Right ventricle myocardium inferior (tissue), 1 donor: ENCODE results near the gene EXD2. TPM values are rescaled to one million over a fixed set of nuclear protein-coding genes. Genes with fewer than 3 reads are reported as not detected.

Experiments
- ATAC-seq: fragments of 200-7000 bp; cut with Tn5 transposase; one replicate; pipeline ENCODE4 v1.9.1; 2020; ENCODE audit warnings: mild to moderate bottlenecking, moderate library complexity
- DNase-seq: peaks from one replicate; pipeline ENCODE4 v3.0.0; 2021; ENCODE audit errors: missing footprints
- intact Hi-C: fragments of 100-400 bp; cut with DNase I; formaldehyde crosslinking; loops from one replicate; pipeline ENCODE4 v1.11.0; 2022
- total RNA-seq: library from RNA; stranded (reverse); fragmentation: NEBNext Ultra II Directional; extraction: Animal tissue kit (Norgen Biotek cat#: 25700); gene quantifications from one replicate; pipeline ENCODE4 v1.2.1, GENCODE V29; 2021
- donor health status: DM: no; HTN: yes; CAD: no; lungs with severe emphysema.

The EXD2 gene
- total RNA-seq, 1 donor from 2014 or later: 17.0 TPM

DNA sequence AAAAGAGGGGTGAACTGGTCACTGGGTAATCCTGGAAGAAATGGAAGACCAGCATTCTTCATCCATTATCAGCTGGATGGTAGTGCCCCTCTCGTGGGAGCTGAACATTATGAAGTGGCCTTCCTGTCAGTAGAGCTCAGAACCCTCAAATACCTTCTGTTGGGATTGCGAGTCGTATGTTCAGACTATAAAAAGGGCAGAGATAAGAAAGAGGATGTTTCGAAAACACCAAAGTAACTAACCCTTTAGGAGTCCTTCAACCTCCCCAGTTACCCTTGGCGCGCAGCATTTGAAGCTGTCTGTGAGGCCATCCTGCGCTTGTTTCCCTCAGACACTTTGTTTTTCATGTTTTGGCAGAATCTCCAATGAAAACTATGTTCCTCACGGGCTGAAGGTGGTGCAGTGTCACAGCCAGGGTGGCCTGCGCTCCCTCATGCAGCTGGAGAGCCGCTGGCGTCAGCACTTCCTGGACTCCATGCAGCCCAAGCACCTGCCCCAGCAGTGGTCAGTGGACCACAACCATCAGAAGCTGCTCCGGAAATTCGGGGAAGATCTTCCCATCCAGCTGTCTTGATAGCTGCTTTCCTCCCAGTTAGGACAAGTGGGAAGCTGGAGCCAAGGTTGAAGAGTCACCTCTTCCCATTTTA lies 49.4 kb downstream of the EXD2 start:
- DNase-seq (no peak), ATAC-seq (peak; percentile 58)
- intact Hi-C loops: loop anchor here (5.0 kb wide), 1 partner anchor 88 kb away; the partner anchor contains the start of gene DCAF5

DNA sequence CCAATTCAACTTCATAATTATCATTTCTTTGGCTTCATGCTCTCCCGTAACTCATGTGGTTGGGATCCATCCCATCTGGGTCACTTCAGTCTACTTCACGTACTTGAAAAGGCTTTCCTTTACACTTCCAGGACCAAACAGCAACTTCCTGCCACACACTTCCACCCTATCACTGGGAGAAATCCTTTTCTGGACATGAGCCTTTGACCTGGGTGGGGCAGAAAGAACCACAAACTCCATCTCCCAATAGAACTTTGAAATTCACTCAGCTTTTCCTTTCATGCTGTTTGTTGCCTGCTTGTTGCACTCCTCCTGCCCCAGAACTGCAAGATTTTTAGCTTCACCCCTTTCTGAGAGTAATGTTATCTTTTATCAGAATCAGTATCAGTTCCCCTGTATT lies 50.3 kb downstream of the EXD2 start:
- no peak for ATAC-seq
- intact Hi-C loops: loop anchor here (5.0 kb wide), 1 partner anchor 89 kb away; the partner anchor contains the start of gene DCAF5
- DNase-seq: no peak

DNA sequence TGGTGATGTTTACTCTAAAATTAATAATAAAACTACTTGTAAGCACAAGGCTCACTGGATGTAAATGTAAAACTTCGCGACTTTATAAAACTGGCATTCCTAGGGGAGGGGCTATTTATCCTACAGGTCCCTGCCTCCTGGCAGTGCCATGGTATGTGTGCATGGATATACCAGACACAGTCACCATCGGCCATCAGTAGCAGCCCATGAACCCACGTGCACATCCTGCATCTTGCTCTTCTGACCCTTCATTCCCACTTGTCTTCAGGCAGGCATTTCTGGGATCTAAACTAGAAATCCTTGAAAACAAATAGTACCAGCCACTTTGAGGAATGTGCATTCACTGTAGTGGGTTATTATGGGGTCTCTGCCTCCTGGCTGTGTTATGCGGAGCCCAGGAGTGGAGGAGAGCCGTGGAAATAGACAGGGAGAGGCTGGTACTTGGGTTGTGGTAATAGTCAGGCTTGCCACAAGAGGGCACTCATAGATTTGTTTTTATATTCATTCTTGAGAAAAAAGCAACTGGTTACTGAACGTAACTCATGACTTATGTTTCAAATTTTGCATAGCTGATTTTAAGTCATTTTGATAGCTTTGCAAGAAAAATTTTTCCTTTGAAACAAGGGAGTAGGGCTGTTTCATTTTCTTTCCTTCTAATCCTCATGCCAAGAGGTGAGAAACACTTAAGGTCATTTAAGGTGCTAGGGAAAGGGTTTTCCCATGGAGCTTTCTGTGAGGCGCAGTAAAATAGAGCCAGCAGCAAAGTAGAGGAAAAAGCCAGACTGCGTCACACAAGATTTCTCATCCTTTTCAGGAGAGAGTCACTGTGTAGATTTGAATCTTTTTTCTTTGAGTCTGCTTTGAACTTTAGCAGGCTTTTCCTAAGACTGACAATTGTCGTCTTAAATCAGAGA lies 51.3 kb downstream of the EXD2 start:
- intact Hi-C loops: loop anchor here (1.0 to 5.0 kb wide), 3 partner anchors 90 to 218 kb away; partner anchors contain the start of gene DCAF5
- no peak for DNase-seq
- peak; percentile 61 for ATAC-seq

DNA sequence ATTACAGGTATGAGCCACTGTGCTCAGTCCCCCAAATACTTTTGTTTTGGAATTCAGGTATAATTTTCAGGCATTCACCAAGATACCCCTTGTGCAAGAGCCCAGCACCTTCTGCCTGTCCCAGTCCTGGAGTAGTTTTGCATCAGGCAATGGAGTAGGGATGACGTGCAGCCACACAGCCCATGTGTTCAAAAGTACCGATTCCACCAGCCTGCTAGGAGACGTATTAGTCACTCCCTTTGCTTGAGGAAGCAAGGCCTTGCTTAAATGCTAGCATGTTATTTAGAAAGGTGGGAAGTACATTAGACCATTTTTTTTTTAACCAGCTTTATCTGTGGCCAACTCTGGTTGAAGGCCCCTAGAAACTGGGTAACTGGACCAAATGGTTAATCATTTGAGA lies 53.6 kb downstream of the EXD2 start:
- no peak for DNase-seq
- intact Hi-C loops: loop anchor here (5.0 kb wide), 1 partner anchor 93 kb away; the partner anchor contains the start of gene DCAF5
- no peak for ATAC-seq

DNA sequence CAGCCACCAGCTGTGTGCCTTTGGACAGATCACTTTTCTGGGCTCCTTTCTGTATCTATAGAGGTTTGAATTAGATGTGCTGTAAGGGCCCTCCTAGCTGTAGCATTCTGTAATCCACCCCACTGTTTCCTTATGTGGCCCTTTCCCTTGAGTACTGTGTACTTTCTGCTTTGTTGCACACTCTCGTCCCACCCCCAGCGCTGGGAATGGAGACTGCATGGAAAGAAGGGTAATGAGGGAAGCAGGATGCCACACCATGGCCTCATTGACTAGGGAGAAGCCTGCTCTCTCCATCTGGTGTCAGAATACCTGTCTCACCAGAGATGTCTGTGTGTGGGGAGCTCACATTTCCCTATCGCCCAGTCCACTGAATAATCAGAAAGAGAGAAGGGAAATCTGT lies 55.0 kb downstream of the EXD2 start:
- ATAC-seq: no peak
- intact Hi-C loops: no loop called here
- DNase-seq: no peak

DNA sequence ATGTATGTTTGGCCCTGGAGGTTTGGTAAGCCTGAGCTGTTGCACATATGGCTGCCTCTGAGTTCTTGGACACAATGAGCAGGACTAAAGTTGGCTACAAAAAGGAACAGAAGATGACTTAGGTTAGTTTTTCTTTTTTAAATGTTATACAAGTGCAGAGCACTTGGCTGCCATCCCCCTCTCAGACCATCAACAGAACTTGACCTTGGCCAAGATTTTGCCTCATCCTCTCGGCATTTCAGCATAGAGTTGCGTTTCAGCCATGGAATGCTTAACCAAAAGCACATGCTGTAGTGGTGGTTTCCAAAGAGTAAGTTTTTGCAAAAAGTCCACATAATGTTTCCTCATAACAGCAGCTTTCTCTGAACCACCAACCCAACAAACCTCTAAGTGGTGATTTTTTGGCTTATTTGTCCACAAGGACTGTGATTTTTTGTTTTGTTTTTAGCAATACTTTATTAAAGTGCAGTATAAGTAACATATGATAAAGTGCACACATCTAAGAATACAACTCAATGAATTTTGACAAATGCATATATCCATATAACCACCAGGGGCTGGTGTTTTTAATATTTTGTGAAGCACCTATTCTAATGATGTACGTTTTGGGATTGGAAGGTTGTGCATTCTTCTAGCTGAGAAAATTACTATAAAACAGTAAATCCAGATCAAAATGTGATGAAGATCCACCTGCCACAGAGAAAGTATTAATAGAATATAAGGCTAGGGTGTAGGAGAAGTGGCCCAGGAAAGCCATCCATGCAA lies 56.6 kb downstream of the EXD2 start:
- DNase-seq: no peak
- peak; percentile 68 for ATAC-seq
- intact Hi-C loops: no loop called here

DNA sequence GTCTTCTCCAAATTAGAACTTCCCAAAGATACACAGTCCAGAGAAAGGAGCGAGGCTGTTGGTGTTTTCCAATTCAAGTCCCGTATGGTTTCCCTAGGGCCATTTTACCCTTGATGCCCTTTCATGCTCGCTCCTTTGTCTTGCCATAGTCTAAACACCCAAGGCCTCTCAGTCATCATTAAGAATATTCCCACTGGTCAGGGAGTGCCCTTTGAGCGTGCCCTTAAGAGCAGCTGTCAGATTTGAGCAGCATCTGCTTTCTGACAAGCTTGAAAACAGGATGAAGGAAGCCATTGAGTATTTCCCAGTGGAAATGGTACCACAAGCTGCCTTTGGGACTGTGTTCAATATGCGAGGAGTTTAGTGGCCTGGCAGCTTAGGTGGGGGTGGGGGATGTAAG lies 58.3 kb downstream of the EXD2 start:
- ATAC-seq (no peak), DNase-seq (no peak)
- intact Hi-C loops: no loop called here

DNA sequence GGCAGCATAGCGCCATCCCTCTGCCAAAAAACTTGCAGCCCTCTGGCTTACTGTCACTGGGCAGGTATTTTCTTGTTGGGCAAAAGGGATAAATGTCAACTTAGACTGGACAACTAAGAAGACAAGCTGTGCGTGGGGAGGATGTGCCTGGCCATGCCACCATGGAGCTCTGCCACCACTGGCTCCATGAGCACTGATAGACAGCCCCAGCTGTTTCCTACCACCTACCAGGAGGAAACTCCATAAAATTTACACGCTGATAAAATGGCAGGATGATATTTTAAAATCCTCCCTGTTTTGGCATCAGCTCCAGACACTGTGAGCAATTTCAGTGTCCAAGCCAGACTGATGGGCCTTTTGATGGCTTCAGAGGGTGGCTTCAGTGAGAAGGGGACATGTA lies 61.6 kb downstream of the EXD2 start:
- DNase-seq: no peak
- ATAC-seq: no peak
- intact Hi-C loops: no loop called here

DNA sequence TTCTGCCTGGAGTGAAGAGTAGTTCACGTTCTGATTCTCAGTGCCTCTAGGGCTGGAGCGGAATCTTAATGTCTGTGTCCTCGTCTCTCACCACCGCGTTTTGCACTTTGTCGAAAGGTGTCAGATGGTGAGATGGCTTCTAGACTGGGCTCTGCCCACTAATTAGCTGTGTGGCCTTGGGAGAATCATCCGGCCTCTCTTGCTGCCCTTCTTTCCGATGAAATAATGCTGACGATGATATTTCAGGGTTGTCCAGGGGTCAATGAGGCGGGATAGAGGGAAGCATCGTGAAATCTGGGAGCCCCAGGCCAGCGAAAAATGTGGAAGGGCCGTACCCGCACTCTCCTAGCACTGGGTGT lies 67.8 kb downstream of the EXD2 start:
- intact Hi-C loops: loop anchor here (5.0 kb wide), 1 partner anchor 83 kb away; no protein-coding TSS in a partner anchor
- no peak for DNase-seq
- ATAC-seq: no peak

DNA sequence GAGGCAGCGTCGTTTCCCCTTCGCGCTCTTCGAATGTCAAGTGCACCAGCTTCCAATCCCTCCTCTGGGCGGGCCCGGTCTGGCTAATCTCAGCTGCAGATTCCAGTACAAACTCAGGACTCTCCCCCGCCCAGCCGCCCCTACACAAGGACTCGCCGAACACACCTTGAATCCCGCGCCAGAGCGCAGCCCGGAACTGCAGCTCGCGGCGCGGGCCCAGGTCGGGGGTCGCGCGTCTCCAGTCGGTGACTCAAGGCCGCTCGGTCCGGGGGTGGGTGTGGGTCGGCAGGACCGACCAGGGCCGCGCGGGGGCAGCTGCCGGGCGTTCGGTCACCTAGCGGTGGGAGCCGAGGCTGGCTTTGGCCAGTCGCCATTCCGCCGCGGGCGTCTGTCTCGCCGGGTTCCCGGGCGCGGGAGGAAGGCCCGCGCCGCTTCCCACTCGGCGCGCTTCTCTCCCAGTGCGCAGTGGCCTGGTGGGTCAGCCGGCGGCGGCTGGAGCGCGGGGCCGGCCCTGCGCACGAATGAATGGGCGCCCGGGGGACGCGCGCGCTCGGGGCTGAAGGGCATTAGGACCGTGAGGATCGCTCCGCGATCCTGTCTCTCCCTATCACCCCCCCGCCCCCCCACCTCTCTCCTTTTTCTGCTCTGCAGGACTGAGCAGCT lies 68.4 kb downstream of the EXD2 start, which contains the start of gene GALNT16:
Gene GALNT16 (plus strand): TSS at position 632 of the 663 bp plus-strand sequence. CDS start 133 bp downstream, outside the sequence.
- intact Hi-C loops: loop anchor here (5.0 kb wide), 1 partner anchor 83 kb away; no protein-coding TSS in a partner anchor
- peak; percentile 20 for ATAC-seq
- peak; percentile 79 for DNase-seq

DNA sequence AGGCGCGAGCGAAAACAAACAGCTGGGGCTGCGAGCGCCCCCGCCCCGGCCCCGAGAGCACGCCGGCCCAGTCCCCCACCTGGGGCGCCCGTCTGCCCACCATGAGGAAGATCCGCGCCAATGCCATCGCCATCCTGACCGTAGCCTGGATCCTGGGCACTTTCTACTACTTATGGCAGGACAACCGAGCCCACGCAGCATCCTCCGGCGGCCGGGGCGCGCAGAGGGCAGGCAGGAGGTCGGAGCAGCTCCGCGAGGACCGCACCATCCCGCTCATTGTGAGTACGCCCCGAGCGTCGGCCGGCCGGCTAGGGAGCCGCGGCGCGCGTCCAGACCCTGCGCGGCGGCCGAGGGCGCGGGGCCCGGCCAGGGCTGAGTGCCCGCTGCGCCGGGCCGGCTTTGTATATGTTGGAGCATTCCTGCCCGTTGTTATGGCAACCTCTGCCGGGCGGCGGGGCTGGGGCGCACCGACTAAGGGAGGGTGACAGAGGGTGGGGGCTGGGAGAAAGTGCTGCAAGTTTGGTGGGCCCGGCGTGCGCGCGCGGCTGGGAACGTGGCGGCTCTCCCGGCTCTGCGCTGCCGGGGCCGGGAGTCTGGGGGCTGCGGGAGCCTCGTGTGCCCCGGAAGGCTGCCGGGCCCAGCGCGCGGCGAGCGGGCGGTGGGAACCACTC lies 69.0 kb downstream of the EXD2 start:
- no peak for ATAC-seq
- peak; percentile 81 for DNase-seq
- intact Hi-C loops: no loop called here

DNA sequence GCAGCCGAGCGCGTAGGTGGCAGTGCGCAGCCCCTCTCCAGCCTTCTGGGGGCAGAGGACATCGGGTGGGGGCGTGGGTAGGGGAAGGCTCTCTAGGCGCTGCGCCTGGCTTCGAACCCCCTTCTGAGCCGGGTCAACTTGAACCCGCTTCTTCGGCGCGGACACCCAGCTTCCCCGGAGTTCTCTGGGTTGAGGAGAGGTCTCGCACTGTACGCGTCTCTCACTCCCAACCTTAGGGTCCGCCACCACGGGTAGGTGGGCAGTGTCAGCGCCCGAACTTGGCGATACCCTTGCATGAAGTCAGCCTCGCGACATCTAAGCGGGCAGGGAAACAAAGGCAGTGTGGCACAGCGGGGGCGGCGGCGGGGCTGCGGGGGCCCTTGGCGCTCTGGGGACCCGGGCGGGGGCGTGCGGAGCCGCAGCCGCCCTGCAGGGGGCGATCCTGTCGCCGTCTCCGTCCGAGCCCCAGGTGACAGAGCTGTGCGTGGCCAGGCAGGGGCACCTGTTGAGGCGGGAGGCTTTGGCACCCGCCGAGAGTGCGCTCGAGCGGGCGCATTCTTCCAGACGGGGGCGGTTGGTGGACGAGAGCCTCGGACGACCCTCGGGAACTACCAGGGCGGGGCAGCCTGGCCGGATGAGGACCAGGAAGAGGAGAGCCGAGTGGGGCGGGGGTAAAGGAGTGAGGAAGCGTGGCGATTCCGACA lies 69.7 kb downstream of the EXD2 start:
- ATAC-seq: peak; percentile 64
- DNase-seq: no peak
- intact Hi-C loops: loop anchor here (1.0 kb wide), 2 partner anchors 27 to 56 kb away; no protein-coding TSS in a partner anchor

DNA sequence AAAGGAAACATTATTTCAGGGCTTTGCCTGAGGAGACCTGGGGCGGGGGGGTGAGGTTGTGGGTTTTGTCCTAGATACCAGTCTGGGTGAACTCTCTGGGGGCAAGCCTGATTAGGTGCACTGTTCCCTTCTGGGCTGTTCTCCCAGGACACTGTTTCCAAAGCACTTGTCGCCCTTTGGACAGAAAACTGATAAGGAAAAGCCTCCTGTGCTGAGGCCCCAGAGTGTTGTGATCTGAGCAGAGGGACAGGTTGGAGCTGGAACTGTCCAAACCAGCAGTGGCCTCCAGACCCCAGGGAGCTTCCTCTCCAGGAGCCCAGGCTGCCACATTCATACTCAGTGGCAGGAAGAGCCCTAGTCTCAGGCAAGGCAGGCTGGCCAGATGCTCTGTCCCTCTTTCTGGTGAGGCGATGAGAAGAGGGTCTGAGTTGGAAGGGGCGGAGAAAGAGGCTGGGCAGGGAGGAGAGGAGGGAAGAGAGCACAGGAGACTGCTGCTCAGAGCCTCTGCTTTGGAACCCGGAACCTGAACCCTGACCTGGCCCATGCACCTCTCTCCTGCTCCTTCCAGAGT lies 70.5 kb downstream of the EXD2 start:
- DNase-seq (peak; percentile 72), ATAC-seq (peak; percentile 58)
- intact Hi-C loops: loop anchor here (1.0 kb wide), 2 partner anchors 26 to 55 kb away; no protein-coding TSS in a partner anchor

DNA sequence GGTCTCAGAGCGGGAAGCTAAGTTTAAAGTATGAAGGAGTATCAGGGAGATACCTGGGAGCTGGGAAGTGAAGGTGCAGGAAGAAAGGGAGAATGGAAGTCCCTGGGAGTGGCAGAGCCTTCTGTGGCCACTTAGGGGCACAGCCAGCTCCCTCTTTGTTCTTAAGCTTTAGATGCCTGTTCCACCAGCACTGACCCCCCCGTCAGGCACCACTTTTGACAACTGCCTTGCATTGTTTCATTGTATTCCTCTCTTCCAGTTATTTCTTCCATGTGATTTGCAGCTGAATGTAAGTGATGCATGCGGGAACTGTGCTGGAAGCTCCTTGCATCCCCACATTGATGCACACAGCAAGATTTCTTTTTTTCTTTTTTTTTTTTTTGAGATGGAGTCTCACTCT lies 71.2 kb downstream of the EXD2 start:
- ATAC-seq: no peak
- DNase-seq: no peak
- intact Hi-C loops: no loop called here

DNA sequence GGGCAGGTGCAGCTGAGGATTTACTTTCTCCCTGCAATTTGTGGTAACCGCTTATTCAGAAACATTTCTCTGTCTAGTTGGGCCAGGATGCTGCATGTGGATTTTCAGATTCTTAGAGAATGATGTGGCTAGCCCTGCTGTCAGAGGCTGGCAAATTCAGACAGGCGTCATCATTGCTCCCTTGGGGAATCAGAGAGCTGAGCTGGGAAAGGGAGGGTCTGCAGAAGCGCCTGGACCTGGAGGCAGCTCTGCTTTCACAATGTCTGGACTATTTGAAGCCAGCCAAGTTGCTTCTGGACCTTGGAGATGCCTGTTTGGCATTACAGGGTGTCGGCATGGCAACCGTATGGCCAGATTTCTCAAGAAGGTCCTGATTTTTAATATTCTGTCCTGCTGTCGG lies 72.1 kb downstream of the EXD2 start:
- ATAC-seq (peak; percentile 57), DNase-seq (no peak)
- intact Hi-C loops: no loop called here

DNA sequence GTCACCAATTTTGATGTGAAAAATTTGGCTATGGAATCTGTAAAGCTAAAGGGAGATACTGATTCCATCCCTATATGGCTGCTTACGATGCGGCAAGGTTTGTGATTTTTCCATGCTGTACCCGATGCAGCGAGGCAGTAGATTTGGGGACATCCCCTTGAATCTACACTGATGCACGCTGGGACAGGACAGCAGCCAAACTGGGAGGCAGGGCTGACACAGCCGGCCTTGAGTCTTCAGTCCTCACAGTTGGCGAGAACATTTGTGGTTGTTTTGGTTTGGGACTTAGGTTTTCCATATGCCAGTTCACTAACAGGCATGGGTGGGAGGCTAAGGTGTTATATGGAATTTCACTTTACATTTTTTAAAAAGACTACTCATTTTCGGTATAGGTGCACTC lies 72.5 kb downstream of the EXD2 start:
- ATAC-seq (no peak), DNase-seq (no peak)
- intact Hi-C loops: no loop called here
